ENCODE measurements around the gene TBC1D19. TPM values are rescaled to one million over a fixed set of nuclear protein-coding genes. Genes with fewer than 3 reads are reported as not detected.

TBC1D19 gene
- total and polyA plus RNA-seq, 9 of the 15 experiments (the other 6 are each of a cell fraction or from before 2014, with no cell fraction given): 0.73 to 5.6 (median 3.7) TPM

- no peaks in the 10 kb centered on the region for H3K27me3 ChIP-seq (ENCODE audit: control insufficient read depth in 2 of 2, insufficient read depth in 2 of 2, low read length in 2 of 2)
- no peaks in the 10 kb centered on the region for H3K79me2 ChIP-seq (ENCODE audit: control insufficient read depth, insufficient read depth, low read length)
- CTCF ChIA-PET (ENCODE audit: low intra/inter-chr PET ratio): no interaction called here
- H3K27ac ChIP-seq (ENCODE audit: extremely low read depth, low read depth, low read length): no peak overlapping the region
- WGBS (ENCODE audit: insufficient coverage, low coverage, missing lambda C conversion rate): 31% methylated on average over 2 of the region's 2 CpGs
- no peaks in the 10 kb centered on the region for H3K36me3 ChIP-seq (ENCODE audit: control insufficient read depth, insufficient read depth, low read length)
- no peak for FAIRE-seq
- H4K20me1 ChIP-seq (replicated peaks; ENCODE audit: control insufficient read depth, insufficient read depth, low read length): no peaks in the 10 kb centered on the region
- intact Hi-C loops (cut with micrococcal nuclease): no loop called here
- DNase-seq (ENCODE audit: extremely low read depth in 1 of 4, low spot score in 3 of 4): no peak
- no peak for ATAC-seq
- no peak overlapping the region for H3K4me3 ChIP-seq
- H3K4me2 ChIP-seq (ENCODE audit: insufficient read depth, low read length): no peak overlapping the region
- in situ Hi-C loops (cut with MboI): no loop called here
- no peaks in the 10 kb centered on the region for H3K9me3 ChIP-seq (replicated peaks; ENCODE audit: control insufficient read depth, insufficient read depth, low read depth, low read length)
- TF ChIP-seq ZZZ3 (IDR thresholded peaks at IDR 0.05) (no peak), PTBP1 (IDR thresholded peaks at IDR 0.05; ENCODE audit: low read depth, low read length) (no peak), ZNF696 (CRISPR knock-in tag; conservative IDR thresholded peaks at IDR 0.05) (no peak), CHCHD3 (CRISPR knock-in tag; IDR thresholded peaks at IDR 0.05) (no peak), SIN3B (IDR thresholded peaks at IDR 0.05; ENCODE audit: low read depth) (no peak), SNAPC5 (CRISPR knock-in tag; IDR thresholded peaks at IDR 0.05) (no peak), ZNF217 (CRISPR knock-in tag; IDR thresholded peaks at IDR 0.05) (no peak), NONO (IDR thresholded peaks at IDR 0.05; ENCODE audit: low read depth in 2 of 2, low read length in 1 of 2) (no peak), U2AF2 (optimal IDR thresholded peaks at IDR 0.05; ENCODE audit: low read depth, low read length) (no peak), SREBF1 (IDR thresholded peaks at IDR 0.05; ENCODE audit: borderline replicate concordance, low read depth, low read length) (no peak), YY1 (IDR thresholded peaks at IDR 0.05; ENCODE audit: borderline replicate concordance in 1 of 3, control insufficient read depth in 1 of 3, extremely low read depth in 1 of 3, insufficient read depth in 3 of 3, insufficient read length in 1 of 3, insufficient replicate concordance in 2 of 3, low read depth in 1 of 3, low read length in 2 of 3) (no peak), ATF7 (IDR thresholded peaks at IDR 0.05) (no peak), U2AF1 (optimal IDR thresholded peaks at IDR 0.05; ENCODE audit: low read depth, low read length) (no peak), ZBTB1 (CRISPR knock-in tag; IDR thresholded peaks at IDR 0.05; ENCODE audit: borderline replicate concordance, low read depth) (no peak)
- H3K4me1 ChIP-seq (replicated peaks in 1 of 2; ENCODE audit: control insufficient read depth in 2 of 2, insufficient read depth in 2 of 2, low read length in 2 of 2): no peaks in the 10 kb centered on the region
- no TSS peak for BruUV-seq (replicated peaks)
- H3K9me1 ChIP-seq (ENCODE audit: control insufficient read depth, insufficient read depth, low read length): no peaks in the 10 kb centered on the region
- POLR2A ChIA-PET: no interaction called here
- H3K9ac ChIP-seq (ENCODE audit: insufficient read depth in 1 of 2, low read depth in 2 of 2, low read length in 2 of 2): no peak overlapping the region
- no peak overlapping the region for H2AFZ ChIP-seq (ENCODE audit: low read depth, low read length)
These were observed 87.1 kb downstream of the TBC1D19 start for GRCh38 chr4:26670903-26671537.
